H1 (cell line): ENCODE measurements around the gene CASK. TPM values are rescaled to one million over a fixed set of nuclear protein-coding genes. Genes with fewer than 3 reads are reported as not detected.

Source experiments
- CTCF ChIA-PET: fragments of 300-600 bp; sonication (Branson Sonifier 250); formaldehyde crosslinking; loops from one replicate; lab custom pipeline; 2021; ENCODE audit not compliant: partially characterized antibody; lab: Charles Lee
- POLR2A ChIA-PET: fragments of 300-600 bp; sonication (Branson Sonifier 250); formaldehyde crosslinking; loops from one replicate; lab custom pipeline; 2021; ENCODE audit warnings: inconsistent platforms; ENCODE audit not compliant: partially characterized antibody; lab: Charles Lee
- DNase-seq, 2 experiments: peaks; one replicate each; pipeline versions ENCODE4 v3.0.0 to v3.0.0-alpha.2; 2010 to 2022; ENCODE audit warnings: low spot score in 2 of 2, low read depth in 1 of 2, mixed read lengths in 1 of 2
- FAIRE-seq: peaks from 2 replicates; lab custom pipeline; 2011; peaks lifted over from hg19 to GRCh38; lab: Jason Lieb, UNC
- H2AFZ ChIP-seq: 2 replicates; pipeline ENCODE4 v1.8.1; 2012; ENCODE audit warnings: low read length, inconsistent platforms
- H2AK5ac ChIP-seq: 2 replicates; pipeline ENCODE4 v1.6.1; 2013; ENCODE audit warnings: low read depth, low read length
- H2BK120ac ChIP-seq: replicated peaks from 2 replicates; pipeline ENCODE3; 2013; ENCODE audit warnings: low read depth, low read length, inconsistent platforms
- H2BK12ac ChIP-seq: 2 replicates; pipeline ENCODE4 v1.6.1; 2013; ENCODE audit warnings: low read depth, low read length
- H2BK15ac ChIP-seq: 2 replicates; pipeline ENCODE4 v1.6.1; 2013; ENCODE audit warnings: low read length
- H2BK20ac ChIP-seq: 2 replicates; pipeline ENCODE4 v1.6.1; 2013; ENCODE audit warnings: low read length
- H2BK5ac ChIP-seq: 2 replicates; pipeline ENCODE4 v1.6.1; 2013; ENCODE audit warnings: low read depth, low read length
- H3K14ac ChIP-seq: 2 replicates; pipeline ENCODE4 v1.6.1; 2013; ENCODE audit warnings: inconsistent platforms; ENCODE audit not compliant: insufficient read length
- H3K18ac ChIP-seq: 2 replicates; pipeline ENCODE4 v1.6.1; 2013; ENCODE audit warnings: low read length; ENCODE audit errors: extremely low read depth
- H3K23ac ChIP-seq: 2 replicates; pipeline ENCODE4 v1.6.1; 2013; ENCODE audit warnings: inconsistent platforms; ENCODE audit not compliant: insufficient read length
- H3K23me2 ChIP-seq: 2 replicates; pipeline ENCODE4 v1.6.1; 2013; ENCODE audit warnings: low read depth, low read length
- H3K27ac ChIP-seq: 2 replicates; pipeline ENCODE4 v1.6.1; 2011; ENCODE audit warnings: low read depth, low read length, inconsistent platforms
- H3K27me3 ChIP-seq, 4 experiments: replicated peaks in 1 of 4; 1 replicate in 1 of 4; 2 replicates in 3 of 4; pipeline versions ENCODE4 v1.6.1 to v1.8.1; 2011 to 2013; ENCODE audit warnings: low read length in 3 of 4, mild to moderate bottlenecking in 3 of 4, inconsistent platforms in 2 of 4, mixed read lengths in 2 of 4, moderate library complexity in 1 of 4; ENCODE audit not compliant: control insufficient read depth in 3 of 4, insufficient read depth in 3 of 4; ENCODE audit errors: extremely low read depth in 1 of 4
- H3K36me3 ChIP-seq, 4 experiments: 2 replicates each; pipeline versions ENCODE4 v1.6.1 to v1.8.1; 2011 to 2013; ENCODE audit warnings: mild to moderate bottlenecking in 4 of 4, low read length in 3 of 4, moderate library complexity in 2 of 4, control low read depth in 1 of 4, inconsistent platforms in 1 of 4; ENCODE audit not compliant: insufficient read depth in 4 of 4, control insufficient read depth in 2 of 4
- H3K4ac ChIP-seq: replicated peaks from 2 replicates; pipeline ENCODE3; 2013; ENCODE audit warnings: low read length, low read depth, mixed read lengths, inconsistent platforms; ENCODE audit not compliant: insufficient read length
- H3K4me1 ChIP-seq, 4 experiments: replicated peaks in 1 of 4; 1 replicate in 1 of 4; 2 replicates in 3 of 4; pipeline versions ENCODE4 v1.6.1 to v1.8.1; 2011 to 2013; ENCODE audit warnings: low read length in 3 of 4, inconsistent platforms in 2 of 4, mixed read lengths in 1 of 4; ENCODE audit not compliant: insufficient read depth in 4 of 4, control insufficient read depth in 3 of 4
- H3K4me2 ChIP-seq, 2 experiments: 2 replicates each; pipeline versions ENCODE4 v1.6.1 to v1.8.1; 2011 to 2013; ENCODE audit warnings: low read depth in 2 of 2, low read length in 2 of 2, control low read depth in 1 of 2, inconsistent platforms in 1 of 2, mild to moderate bottlenecking in 1 of 2; ENCODE audit not compliant: insufficient read depth in 1 of 2
- H3K4me3 ChIP-seq, 4 experiments: fragments of 200-600, 300-600 bp in 1 of 4; sonication (generic), shearing (Covaris generic), sonication (Bioruptor Twin) in 1 of 4; 2 replicates each; pipeline versions ENCODE4 v1.5.1 to v1.8.1; 2011 to 2016; ENCODE audit warnings: low read length in 4 of 4, low read depth in 3 of 4, control low read depth in 2 of 4, inconsistent platforms in 2 of 4, mild to moderate bottlenecking in 2 of 4, mixed read lengths in 1 of 4, moderate library complexity in 1 of 4; ENCODE audit not compliant: insufficient read depth in 2 of 4; ENCODE audit errors: extremely low read depth in 1 of 4
- H3K56ac ChIP-seq: replicated peaks from 2 replicates; pipeline ENCODE3; 2013; ENCODE audit warnings: low read depth, mild to moderate bottlenecking, mixed read lengths, low read length, inconsistent platforms; ENCODE audit not compliant: insufficient read length
- H3K79me1 ChIP-seq: 2 replicates; pipeline ENCODE4 v1.6.1; 2013; ENCODE audit warnings: low read depth, low read length, control low read depth
- H3K79me2 ChIP-seq, 2 experiments: 2 replicates each; pipeline versions ENCODE4 v1.6.1 to v1.8.1; 2012 to 2013; ENCODE audit warnings: low read length in 2 of 2, mild to moderate bottlenecking in 2 of 2, inconsistent platforms in 1 of 2; ENCODE audit not compliant: insufficient read depth in 2 of 2, control insufficient read depth in 1 of 2
- H3K9ac ChIP-seq, 4 experiments: replicated peaks in 1 of 4; 1 replicate in 1 of 4; 2 replicates in 3 of 4; pipeline versions ENCODE4 v1.6.1 to v1.8.1; 2011 to 2013; ENCODE audit warnings: low read depth in 3 of 4, low read length in 3 of 4, control low read depth in 2 of 4, mild to moderate bottlenecking in 2 of 4, moderate library complexity in 2 of 4, inconsistent platforms in 1 of 4; ENCODE audit errors: extremely low read depth in 1 of 4
- H3K9me3 ChIP-seq, 2 experiments: 2 replicates each; pipeline versions ENCODE4 v1.6.1 to v1.8.1; 2012 to 2013; ENCODE audit warnings: mild to moderate bottlenecking in 2 of 2, moderate library complexity in 2 of 2, control low read depth in 1 of 2, inconsistent platforms in 1 of 2, low read depth in 1 of 2, low read length in 1 of 2, mixed read lengths in 1 of 2; ENCODE audit not compliant: insufficient read depth in 2 of 2
- H4K20me1 ChIP-seq, 2 experiments: replicated peaks in 1 of 2; 2 replicates each; pipeline versions ENCODE3 to v1.8.1; 2011 to 2013; ENCODE audit warnings: inconsistent platforms in 2 of 2, low read length in 2 of 2, mild to moderate bottlenecking in 1 of 2; ENCODE audit not compliant: insufficient read depth in 2 of 2, control insufficient read depth in 1 of 2
- H4K5ac ChIP-seq: 2 replicates; pipeline ENCODE4 v1.6.1; 2013; ENCODE audit warnings: low read length, low read depth, mixed read lengths, inconsistent platforms; ENCODE audit not compliant: insufficient read length
- H4K8ac ChIP-seq: 2 replicates; pipeline ENCODE4 v1.8.0; 2013; ENCODE audit warnings: mild to moderate bottlenecking, moderate library complexity, low read length, inconsistent platforms; ENCODE audit not compliant: insufficient read depth; ENCODE audit errors: extremely low read depth
- H4K91ac ChIP-seq: replicated peaks from 2 replicates; pipeline ENCODE3; 2013; ENCODE audit warnings: low read length, mixed read lengths, inconsistent platforms; ENCODE audit not compliant: insufficient read length
- ASH2L ChIP-seq: fragments of 200-600, 300-600 bp; sonication (generic); IDR thresholded peaks from one replicate; pipeline ENCODE4 v1.7.1; 2017; ENCODE audit warnings: low read length
- BACH1 ChIP-seq: IDR thresholded peaks from 2 replicates; pipeline ENCODE4 v1.6.1; 2012; ENCODE audit warnings: low read length, improper control_type of control experiment
- CEBPB ChIP-seq: IDR thresholded peaks from 2 replicates; pipeline ENCODE4 v1.6.1; 2012; ENCODE audit warnings: low read depth, low read length
- EZH2 ChIP-seq: fragments of 200-600 bp; sonication (generic); IDR thresholded peaks from 2 replicates; pipeline ENCODE4 v1.7.1; 2012; ENCODE audit warnings: low read depth, mild to moderate bottlenecking, moderate library complexity, low read length, inconsistent platforms; ENCODE audit not compliant: severe bottlenecking
- RBBP5 ChIP-seq: IDR thresholded peaks from 2 replicates; pipeline ENCODE4 v1.7.1; 2012; ENCODE audit warnings: low read depth, mild to moderate bottlenecking, inconsistent platforms, low read length, moderate library complexity, borderline replicate concordance
- RFX5 ChIP-seq: IDR thresholded peaks from 2 replicates; pipeline ENCODE4 v1.6.1; 2011; ENCODE audit warnings: low read depth, low read length, improper control_type of control experiment, borderline replicate concordance
- RNF2 ChIP-seq: fragments of 200-900, 300-1000 bp; sonication (generic); IDR thresholded peaks from 2 replicates; pipeline ENCODE4 v1.7.1; 2016; ENCODE audit warnings: borderline replicate concordance, low read depth, mild to moderate bottlenecking, antibody characterized with exemption, low read length; ENCODE audit not compliant: poor library complexity, severe bottlenecking; ENCODE audit errors: missing control alignments
- RXRA ChIP-seq: IDR thresholded peaks from 2 replicates; pipeline ENCODE4 v1.6.1; 2011; ENCODE audit warnings: low read depth, mild to moderate bottlenecking, low read length, moderate library complexity; ENCODE audit not compliant: insufficient read depth
- SP1 ChIP-seq: IDR thresholded peaks from 2 replicates; pipeline ENCODE4 v1.6.1; 2011; ENCODE audit warnings: low read depth, low read length
- TAF7 ChIP-seq: optimal IDR thresholded peaks from 2 replicates; pipeline ENCODE3; 2011; ENCODE audit warnings: low read depth, mild to moderate bottlenecking, inconsistent platforms, low read length, moderate library complexity, borderline replicate concordance
- WGBS, 2 experiments: shearing (Covaris generic) in 1 of 2; methylation state at CpG; one replicate each; pipeline versions ENCODE4 v1.1.6 to v1.1.7; 2013 to 2015; ENCODE audit warnings: low lambda C conversion rate in 2 of 2, mixed read lengths in 2 of 2, inconsistent platforms in 1 of 2, low coverage in 1 of 2, missing lambda C conversion rate in 1 of 2; ENCODE audit not compliant: insufficient replicate concordance in 2 of 2, insufficient coverage in 1 of 2, insufficient read length in 1 of 2; ENCODE audit errors: extremely low coverage in 1 of 2, missing lambda C conversion rate in 1 of 2; 5-methylcytosine and 5-hydroxymethylcytosine counted together
- polyA plus RNA-seq, 7 experiments: library from polyadenylated mRNA; depleted of rRNA in 3 of 7; stranded (reverse) in 5 of 7; unstranded in 2 of 7; fragments of >200 nt in 5 of 7; fragments of 200-250 nt in 2 of 7; gene quantifications; 1 replicate in 5 of 7; 2 replicates in 1 of 7; 4 replicates in 1 of 7; pipeline versions ENCODE4 v1.2.1 to v1.2.3, GENCODE V29; 2011 to 2013; ENCODE audit warnings: missing spikeins in 2 of 7, mixed read lengths in 2 of 7
- total RNA-seq: library from RNA; stranded (reverse); fragmentation: NEBNext Ultra II Directional; extraction: Animal tissue kit (Norgen Biotek cat#: 25700); gene quantifications from 2 replicates; pipeline ENCODE4 v1.2.1, GENCODE V29; 2021

Gene CASK
- total and polyA plus RNA-seq, 2 of the 8 experiments (the other 6 are each of a cell fraction or from before 2014, with no cell fraction given) = 21.6 to 55.1 TPM

GRCh38 chrX:41482154-41482850 is 441.1 kb downstream of the CASK start:
- DNase-seq (no peak), FAIRE-seq (no peak)
- Histone ChIP-seq H2BK15ac (no peak overlapping the region), H4K5ac (no peak overlapping the region), H3K79me2 (no peaks in the 10 kb centered on the region), H2BK120ac (peak overlapping the region; percentile 43), H3K23ac (no peak overlapping the region), H4K20me1 (no peaks in the 10 kb centered on the region), H3K9ac (no peak overlapping the region), H3K4me3 (no peak overlapping the region), H3K4me2 (no peak overlapping the region), H3K9me3 (no peaks in the 10 kb centered on the region), H2AFZ (no peak overlapping the region), H2BK5ac (no peak overlapping the region), H3K27me3 (no peaks in the 10 kb centered on the region), H4K91ac (peak overlapping the region; percentile 65), H2AK5ac (no peak overlapping the region), H3K4me1 (peaks cover 0 to 9% (median 1%) of the 10 kb centered on the region in 4 experiments; a peak in 3 of 7 replicates), H3K36me3 (no peaks in the 10 kb centered on the region), H3K56ac (no peak overlapping the region), H3K27ac (no peak overlapping the region), H3K18ac (no peak overlapping the region; the same call in 1 of the 2 replicates), H4K8ac (no peak overlapping the region), H2BK12ac (no peak overlapping the region), H2BK20ac (no peak overlapping the region), H3K4ac (no peak overlapping the region), H3K79me1 (no peaks in the 10 kb centered on the region), H3K14ac (peak overlapping the region; percentile 42), H3K23me2 (no peaks in the 10 kb centered on the region)
- CTCF ChIA-PET = interaction anchor here (0.6 to 0.9 kb wide), 2 partner anchors 10 to 278 kb away, joined by 3 to 6 read pairs; no protein-coding TSS in a partner anchor
- 96% methylated on average over 4 of the region's 5 CpGs; no CpG with 5 or more reads in 1 of the 2 experiments for WGBS, 2 experiments
- POLR2A ChIA-PET = interaction anchor here (1.5 kb wide), 1 partner anchor 25 kb away, joined by 3 read pairs; no protein-coding TSS in a partner anchor
- TF ChIP-seq CEBPB (no peak), RBBP5 (no peak), TAF7 (no peak), RNF2 (no peak), EZH2 (no peak), BACH1 (no peak), SP1 (no peak), RFX5 (no peak), RXRA (no peak), ASH2L (no peak)
